SK-N-SH (cell line): ENCODE results near the gene TSG101.

Experiments used
- CHD2 ChIP-seq: fragments of 150-350 bp; IDR thresholded peaks from 2 replicates; pipeline ENCODE4 v1.6.1; 2018; ENCODE audit warnings: low read length; ENCODE audit not compliant: partially characterized antibody
- ELF1 ChIP-seq: IDR thresholded peaks from 2 replicates; pipeline ENCODE4 v1.4.0; 2012
- EP300 ChIP-seq, 2 experiments: IDR thresholded peaks; 2 replicates each; pipeline versions ENCODE4 v1.4.0 to v1.6.1; 2012; ENCODE audit warnings: borderline replicate concordance in 1 of 2, low read depth in 1 of 2, low read length in 1 of 2
- FOXJ3 ChIP-seq: sonication (generic); formaldehyde crosslinking; IDR thresholded peaks from 2 replicates; pipeline ENCODE4 v1.5.1; 2020; ENCODE audit warnings: mild to moderate bottlenecking, missing genetic modification reagents
- JUND ChIP-seq: IDR thresholded peaks from 2 replicates; pipeline ENCODE4 v1.4.0; 2012
- MXI1 ChIP-seq: IDR thresholded peaks from 2 replicates; pipeline ENCODE4 v1.6.1; 2012; ENCODE audit warnings: mild to moderate bottlenecking, low read depth, low read length, improper control_type of control experiment
- POLR2AphosphoS5 ChIP-seq: IDR thresholded peaks from 2 replicates; pipeline ENCODE4 v1.6.1; 2012; ENCODE audit warnings: low read depth, low read length
- RAD21 ChIP-seq: IDR thresholded peaks from 2 replicates; pipeline ENCODE4 v1.6.1; 2012; ENCODE audit warnings: mild to moderate bottlenecking, low read length
- RCOR1 ChIP-seq: fragments of 150-350 bp; IDR thresholded peaks from 2 replicates; pipeline ENCODE4 v1.6.1; 2017; ENCODE audit warnings: antibody characterized with exemption, low read length
- TF ChIP-seq, protein P1 (sequence below): fragments of 200-600 bp; sonication (generic); IDR thresholded peaks from 2 replicates; pipeline ENCODE4 v1.6.1; 2017; ENCODE audit warnings: antibody characterized with exemption, mild to moderate bottlenecking, moderate library complexity

DNA sequence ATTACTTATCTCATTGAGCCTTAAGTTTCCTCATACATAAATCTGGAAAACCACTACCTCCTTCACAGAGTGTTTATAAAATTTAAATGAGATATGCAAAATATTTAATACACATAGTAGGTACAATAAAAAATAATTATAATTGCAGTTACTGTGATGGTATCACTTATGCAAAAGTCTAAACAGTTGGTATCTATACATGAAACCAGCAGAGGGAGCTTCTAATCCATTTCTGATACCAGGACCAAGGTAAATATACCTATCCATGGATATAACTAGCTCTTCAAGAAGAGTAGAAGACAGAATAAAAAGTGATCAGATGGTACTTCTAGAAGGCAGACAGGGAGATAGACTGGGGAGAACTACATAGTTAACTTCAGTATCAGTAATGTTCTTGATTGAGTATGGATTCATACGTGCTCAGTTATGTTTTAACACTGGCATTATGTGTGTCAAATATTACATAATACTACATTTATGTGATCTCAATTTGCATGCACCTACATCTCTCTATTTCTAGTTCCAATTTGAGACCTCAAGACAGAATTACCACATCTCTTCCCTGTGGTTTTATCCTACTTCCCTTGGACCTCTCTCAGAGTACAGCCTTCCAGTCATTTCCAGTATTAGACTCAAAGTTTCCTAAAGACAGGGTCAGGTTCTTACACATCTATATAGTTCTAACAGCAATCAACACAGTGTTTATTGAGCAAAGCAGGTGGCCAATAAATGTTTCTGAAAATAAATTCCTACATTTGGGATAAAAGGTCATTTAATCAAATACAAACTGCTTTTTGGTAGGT is 13.7 kb upstream of the TSG101 start:
- TF ChIP-seq, protein P1, sequence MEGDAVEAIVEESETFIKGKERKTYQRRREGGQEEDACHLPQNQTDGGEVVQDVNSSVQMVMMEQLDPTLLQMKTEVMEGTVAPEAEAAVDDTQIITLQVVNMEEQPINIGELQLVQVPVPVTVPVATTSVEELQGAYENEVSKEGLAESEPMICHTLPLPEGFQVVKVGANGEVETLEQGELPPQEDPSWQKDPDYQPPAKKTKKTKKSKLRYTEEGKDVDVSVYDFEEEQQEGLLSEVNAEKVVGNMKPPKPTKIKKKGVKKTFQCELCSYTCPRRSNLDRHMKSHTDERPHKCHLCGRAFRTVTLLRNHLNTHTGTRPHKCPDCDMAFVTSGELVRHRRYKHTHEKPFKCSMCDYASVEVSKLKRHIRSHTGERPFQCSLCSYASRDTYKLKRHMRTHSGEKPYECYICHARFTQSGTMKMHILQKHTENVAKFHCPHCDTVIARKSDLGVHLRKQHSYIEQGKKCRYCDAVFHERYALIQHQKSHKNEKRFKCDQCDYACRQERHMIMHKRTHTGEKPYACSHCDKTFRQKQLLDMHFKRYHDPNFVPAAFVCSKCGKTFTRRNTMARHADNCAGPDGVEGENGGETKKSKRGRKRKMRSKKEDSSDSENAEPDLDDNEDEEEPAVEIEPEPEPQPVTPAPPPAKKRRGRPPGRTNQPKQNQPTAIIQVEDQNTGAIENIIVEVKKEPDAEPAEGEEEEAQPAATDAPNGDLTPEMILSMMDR, result peak; percentile 61
- TF ChIP-seq JUND (no peak), MXI1 (no peak), POLR2AphosphoS5 (no peak), CHD2 (no peak), RCOR1 (no peak), EP300 (IDR thresholded peaks at IDR 0.05; ENCODE audit: borderline replicate concordance in 1 of 2, low read depth in 1 of 2, low read length in 1 of 2) (no peak), RAD21 (peak; percentile 67), ELF1 (no peak), FOXJ3 (CRISPR knock-in tag) (no peak)
